ENCODE results near the gene CCDC57. TPM values are rescaled to one million over a fixed set of nuclear protein-coding genes. Genes with fewer than 3 reads are reported as not detected.

The CCDC57 gene
- total RNA-seq, 1 donor from 2014 or later = 15.0 TPM

DNA sequence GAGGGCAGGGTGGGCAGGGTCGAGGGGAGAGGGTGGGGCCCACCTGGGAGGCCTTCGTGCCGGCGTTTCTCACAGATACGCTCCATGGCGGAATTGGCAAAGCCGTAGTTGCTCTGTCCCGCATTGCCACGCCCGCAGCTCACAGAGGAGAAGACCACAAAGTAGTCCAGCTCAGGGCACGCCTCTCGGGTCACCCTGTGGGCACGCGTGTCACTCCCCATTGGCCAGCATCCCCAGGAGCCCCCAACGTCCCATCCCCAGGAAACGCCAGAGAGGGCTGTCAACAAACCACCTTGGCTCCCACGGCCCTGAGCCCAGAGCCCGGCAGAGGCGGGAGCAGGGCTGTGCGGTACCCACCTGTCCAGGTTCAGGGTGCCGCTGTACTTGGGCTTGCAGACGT is 130.7 kb downstream of the CCDC57 start:
- Histone ChIP-seq H2AFZ (replicated peaks) (no peak overlapping the region), H3K4me3 (no peak overlapping the region), H3K79me2 (ENCODE audit: low read depth) (no peaks in the 10 kb centered on the region), H3F3A (ENCODE audit: low read depth) (peaks cover 23% of the 10 kb centered on the region), H3K9ac (no peak overlapping the region), H3K4me1 (no peaks in the 10 kb centered on the region), H3K27me3 (no peaks in the 10 kb centered on the region), H4K20me1 (ENCODE audit: low read depth) (peaks cover 81% of the 10 kb centered on the region), H3K27ac (no peak overlapping the region), H3K4me2 (no peak overlapping the region), H3K36me3 (no peaks in the 10 kb centered on the region), H3K9me3 (ENCODE audit: low read depth) (no peaks in the 10 kb centered on the region)
- Mint-ChIP-seq H3K27me3 (ENCODE audit: insufficient read depth, low read depth) (peaks cover 2% of the 10 kb centered on the region), H3K4me3 (no peak overlapping the region), H3K4me1 (peaks cover 2% of the 10 kb centered on the region), H3K27ac (no peak overlapping the region), H3K9me3 (no peaks in the 10 kb centered on the region), H3K36me3 (peaks cover 5% of the 10 kb centered on the region)
- no peak for DNase-seq (ENCODE audit: low spot score)
- TF ChIP-seq EZH2 (IDR thresholded peaks at IDR 0.05) (no peak), EZH2phosphoT487 (IDR thresholded peaks at IDR 0.05) (no peak)
- TF ChIP-seq, protein P1, sequence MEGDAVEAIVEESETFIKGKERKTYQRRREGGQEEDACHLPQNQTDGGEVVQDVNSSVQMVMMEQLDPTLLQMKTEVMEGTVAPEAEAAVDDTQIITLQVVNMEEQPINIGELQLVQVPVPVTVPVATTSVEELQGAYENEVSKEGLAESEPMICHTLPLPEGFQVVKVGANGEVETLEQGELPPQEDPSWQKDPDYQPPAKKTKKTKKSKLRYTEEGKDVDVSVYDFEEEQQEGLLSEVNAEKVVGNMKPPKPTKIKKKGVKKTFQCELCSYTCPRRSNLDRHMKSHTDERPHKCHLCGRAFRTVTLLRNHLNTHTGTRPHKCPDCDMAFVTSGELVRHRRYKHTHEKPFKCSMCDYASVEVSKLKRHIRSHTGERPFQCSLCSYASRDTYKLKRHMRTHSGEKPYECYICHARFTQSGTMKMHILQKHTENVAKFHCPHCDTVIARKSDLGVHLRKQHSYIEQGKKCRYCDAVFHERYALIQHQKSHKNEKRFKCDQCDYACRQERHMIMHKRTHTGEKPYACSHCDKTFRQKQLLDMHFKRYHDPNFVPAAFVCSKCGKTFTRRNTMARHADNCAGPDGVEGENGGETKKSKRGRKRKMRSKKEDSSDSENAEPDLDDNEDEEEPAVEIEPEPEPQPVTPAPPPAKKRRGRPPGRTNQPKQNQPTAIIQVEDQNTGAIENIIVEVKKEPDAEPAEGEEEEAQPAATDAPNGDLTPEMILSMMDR (IDR thresholded peaks at IDR 0.05) = no peak

DNA sequence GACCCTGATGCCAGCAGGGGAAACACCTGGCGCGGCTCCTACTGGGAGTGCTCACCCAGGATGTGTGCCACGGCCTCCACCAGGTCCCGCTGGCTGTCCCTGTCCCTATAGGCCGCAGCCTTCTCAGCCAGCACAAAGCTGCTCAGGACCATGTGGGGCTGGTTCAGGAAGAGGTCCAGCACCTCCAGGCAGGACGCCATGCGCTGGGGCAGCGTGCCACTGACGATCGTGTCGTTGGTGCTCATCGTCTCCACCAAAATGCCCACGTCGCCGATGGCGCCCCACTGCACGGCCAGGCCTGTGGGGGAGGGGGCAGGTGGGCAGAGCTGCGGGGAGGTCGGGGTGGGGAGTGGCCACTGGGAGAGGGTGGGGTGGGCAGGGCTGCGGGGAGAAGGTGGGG is 131.1 kb downstream of the CCDC57 start:
- peaks cover 5% of the 10 kb centered on the region for H3K36me3 Mint-ChIP-seq
- H3K9me3 Mint-ChIP-seq = no peaks in the 10 kb centered on the region
- no peak for DNase-seq (ENCODE audit: low spot score)
- no peak overlapping the region for H3K4me3 Mint-ChIP-seq
- Histone ChIP-seq H3K4me3 (no peak overlapping the region), H3K27me3 (no peaks in the 10 kb centered on the region), H3K36me3 (no peaks in the 10 kb centered on the region), H2AFZ (replicated peaks) (no peak overlapping the region), H3K79me2 (ENCODE audit: low read depth) (no peaks in the 10 kb centered on the region), H3K9me3 (ENCODE audit: low read depth) (no peaks in the 10 kb centered on the region), H3F3A (ENCODE audit: low read depth) (peaks cover 27% of the 10 kb centered on the region), H3K4me1 (no peaks in the 10 kb centered on the region), H3K4me2 (no peak overlapping the region), H4K20me1 (ENCODE audit: low read depth) (peaks cover 76% of the 10 kb centered on the region), H3K27ac (no peak overlapping the region), H3K9ac (no peak overlapping the region)
- no peak overlapping the region for H3K27ac Mint-ChIP-seq
- H3K4me1 Mint-ChIP-seq = peaks cover 2% of the 10 kb centered on the region
- H3K27me3 Mint-ChIP-seq (ENCODE audit: insufficient read depth, low read depth) = peaks cover 2% of the 10 kb centered on the region
- no peak for TF ChIP-seq EZH2phosphoT487 (IDR thresholded peaks at IDR 0.05)
- TF ChIP-seq, protein P1 (IDR thresholded peaks at IDR 0.05) = no peak
- TF ChIP-seq EZH2 (IDR thresholded peaks at IDR 0.05) = no peak

DNA sequence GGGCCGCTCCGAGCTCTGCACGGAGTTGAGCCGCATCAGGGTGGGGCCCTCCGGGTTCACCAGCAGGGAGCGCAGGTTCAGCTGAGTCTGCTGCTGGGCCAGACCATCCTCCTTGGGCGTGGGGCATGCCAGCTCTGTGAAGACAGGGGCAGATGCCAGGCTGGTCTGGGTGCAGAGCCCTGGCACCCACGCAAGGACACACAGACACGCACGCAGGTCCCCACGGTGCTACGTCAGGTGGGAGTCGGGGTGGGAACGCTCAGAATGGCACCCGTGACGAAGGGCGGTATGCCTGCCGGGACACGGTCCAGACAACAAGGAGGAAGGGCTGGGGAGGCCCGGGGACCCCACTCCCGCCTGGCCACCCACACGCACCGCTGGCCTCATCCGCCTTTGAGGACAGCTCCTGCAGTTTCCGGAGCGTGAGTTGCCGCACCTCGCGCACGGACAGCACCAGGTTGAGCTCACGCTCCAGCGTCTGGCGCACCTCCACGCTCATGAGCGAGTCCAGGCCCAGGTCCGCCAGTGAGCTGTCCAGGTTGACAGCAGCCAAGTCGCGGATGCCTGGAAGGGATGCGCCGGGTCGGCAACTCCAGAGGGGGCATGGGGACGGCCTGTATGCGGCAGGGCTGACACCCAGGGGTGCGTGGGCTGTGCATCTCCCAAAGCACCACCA is 131.7 kb downstream of the CCDC57 start:
- H2AFZ ChIP-seq (replicated peaks) = no peak overlapping the region
- H3K9me3 Mint-ChIP-seq = no peaks in the 10 kb centered on the region
- TF ChIP-seq EZH2phosphoT487 (IDR thresholded peaks at IDR 0.05) (no peak), EZH2 (IDR thresholded peaks at IDR 0.05) (no peak)
- TF ChIP-seq, protein P1 (IDR thresholded peaks at IDR 0.05) = no peak
- H3K9ac ChIP-seq = no peak overlapping the region
- H3K36me3 Mint-ChIP-seq = peaks cover 5% of the 10 kb centered on the region
- H3K4me1 Mint-ChIP-seq = peaks cover 2% of the 10 kb centered on the region
- H3K4me3 ChIP-seq = no peak overlapping the region
- H3K79me2 ChIP-seq (ENCODE audit: low read depth) = no peaks in the 10 kb centered on the region
- DNase-seq (ENCODE audit: low spot score) = no peak
- H3K4me2 ChIP-seq = no peak overlapping the region
- H3K27me3 ChIP-seq = no peaks in the 10 kb centered on the region
- no peak overlapping the region for H3K27ac ChIP-seq
- H3K27ac Mint-ChIP-seq = no peak overlapping the region
- no peaks in the 10 kb centered on the region for H3K9me3 ChIP-seq (ENCODE audit: low read depth)
- no peak overlapping the region for H3K4me3 Mint-ChIP-seq
- H4K20me1 ChIP-seq (ENCODE audit: low read depth) = peaks cover 72% of the 10 kb centered on the region
- H3F3A ChIP-seq (ENCODE audit: low read depth) = peaks cover 33% of the 10 kb centered on the region
- peaks cover 2% of the 10 kb centered on the region for H3K27me3 Mint-ChIP-seq (ENCODE audit: insufficient read depth, low read depth)
- H3K36me3 ChIP-seq = no peaks in the 10 kb centered on the region
- H3K4me1 ChIP-seq = no peaks in the 10 kb centered on the region
